ENCODE data around the gene FIGLA. TPM values are rescaled to one million over a fixed set of nuclear protein-coding genes. Genes with fewer than 3 reads are reported as not detected.

FIGLA gene
- total RNA-seq, 4 donors from 2014 or later, result not detected

GRCh38 chr2:70829916-70830315, 39.5 kb upstream of the FIGLA start:
- H3K27ac ChIP-seq, result no peak overlapping the region
- H3K9me3 ChIP-seq, result no peaks in the 10 kb centered on the region
- intact Hi-C loops (cut with DNase I), result no loop called here
- no peaks in the 10 kb centered on the region for H3K27me3 ChIP-seq
- WGBS, 2 donors, result 60 to 85% methylated on average over 1 of the region's 1 CpG
- H3K4me3 ChIP-seq (replicated peaks in 1 of 3), result no peak overlapping the region
- DNase-seq, result no peak
- no peaks in the 10 kb centered on the region for H3K36me3 ChIP-seq
- TF ChIP-seq POLR2A (IDR thresholded peaks at IDR 0.05), result no peak
- no peak for TF ChIP-seq CTCF (IDR thresholded peaks at IDR 0.05)
- H3K4me1 ChIP-seq, result no peaks in the 10 kb centered on the region

DNA sequence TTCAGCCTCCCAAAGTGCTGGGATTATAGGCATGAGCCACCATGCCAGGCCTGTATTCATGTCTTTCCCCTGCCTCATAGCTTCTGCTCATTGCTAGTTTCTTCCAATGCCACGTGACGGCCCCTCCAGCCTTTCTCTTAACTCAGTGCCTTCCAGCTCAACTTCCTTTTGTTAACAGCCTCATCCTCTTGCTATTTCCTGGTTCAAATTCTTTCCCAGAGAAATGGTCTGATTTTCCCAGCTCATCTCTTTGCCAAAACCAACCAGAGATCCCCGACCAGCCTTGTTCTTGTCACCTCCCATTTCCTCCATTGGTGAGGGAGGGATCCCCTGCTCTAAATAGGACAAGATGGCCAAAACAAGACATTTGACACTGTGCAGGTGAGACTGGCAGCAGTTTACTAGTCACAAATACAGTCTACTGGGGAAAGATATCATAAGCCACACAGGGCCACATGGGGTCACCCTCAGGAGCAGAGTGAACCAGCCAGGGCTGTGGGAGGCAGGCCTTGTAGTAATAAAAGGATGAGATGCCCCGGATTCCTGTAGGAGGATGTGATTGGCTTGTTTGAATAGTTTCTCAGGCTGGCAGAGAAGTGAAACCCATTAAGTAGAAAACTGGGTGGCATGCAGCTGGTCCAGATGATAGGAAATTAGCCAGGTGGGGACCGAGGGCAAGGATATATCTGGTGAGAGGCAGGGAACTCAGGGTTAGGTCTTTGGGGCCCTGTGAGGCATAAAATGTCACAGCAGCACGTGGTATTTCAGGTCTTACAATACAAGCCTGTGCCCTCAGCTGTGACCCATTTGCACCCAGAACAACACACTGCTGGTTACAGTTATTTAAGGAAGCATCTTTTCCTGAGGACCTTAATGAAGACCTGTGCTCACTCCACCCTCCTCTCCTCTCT, 38.7 kb upstream of the FIGLA start:
- intact Hi-C loops (cut with DNase I), result no loop called here
- Histone ChIP-seq H3K9me3 (no peaks in the 10 kb centered on the region), H3K36me3 (no peaks in the 10 kb centered on the region), H3K4me1 (no peaks in the 10 kb centered on the region), H3K27me3 (no peaks in the 10 kb centered on the region), H3K27ac (peak overlapping the region in 1 of 3 donors; percentile 23), H3K4me3 (replicated peaks in 1 of 3) (no peak overlapping the region)
- DNase-seq, result no peak
- 62 to 70% methylated on average over 6 of the region's 6 CpGs for WGBS, 2 donors
- TF ChIP-seq POLR2A (IDR thresholded peaks at IDR 0.05), result no peak
- no peak for TF ChIP-seq CTCF (IDR thresholded peaks at IDR 0.05)

- no peaks in the 10 kb centered on the region for H3K9me3 ChIP-seq
- no peak for DNase-seq
These were observed 37.7 kb upstream of the FIGLA start for GRCh38 chr2:70828115-70828514.

DNA sequence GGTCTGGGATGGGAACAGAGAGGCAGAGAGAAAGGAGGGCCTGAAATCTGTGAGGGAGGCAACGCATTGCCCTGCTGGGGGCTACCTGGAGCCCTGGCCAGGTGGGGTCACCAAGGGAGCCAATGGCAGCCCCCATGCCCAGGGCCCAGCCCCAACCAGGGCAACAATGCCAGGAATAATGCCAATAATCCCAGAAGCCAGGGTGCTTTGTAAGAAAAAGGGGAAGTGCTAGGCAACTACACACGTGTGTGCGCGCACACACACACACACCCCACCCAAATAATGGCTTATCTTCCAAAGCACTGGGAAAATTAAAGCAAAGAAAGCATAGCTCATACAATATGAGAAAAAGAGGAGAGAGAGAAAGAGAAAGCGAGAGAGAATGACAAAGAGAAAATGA, 36.9 kb upstream of the FIGLA start:
- no peak for DNase-seq
- H3K9me3 ChIP-seq, result no peaks in the 10 kb centered on the region
- no peaks in the 10 kb centered on the region for H3K36me3 ChIP-seq
- no peak overlapping the region for H3K27ac ChIP-seq
- intact Hi-C loops (cut with DNase I), result no loop called here
- 81 to 83% methylated on average over 5 of the region's 5 CpGs for WGBS, 2 donors
- TF ChIP-seq CTCF (IDR thresholded peaks at IDR 0.05), result no peak
- TF ChIP-seq POLR2A (IDR thresholded peaks at IDR 0.05), result no peak
- no peaks in the 10 kb centered on the region for H3K27me3 ChIP-seq
- no peaks in the 10 kb centered on the region for H3K4me1 ChIP-seq
- H3K4me3 ChIP-seq (replicated peaks in 1 of 3), result no peak overlapping the region

More at GRCh38 chr2:70828115-70828514, 37.7 kb upstream of the FIGLA start:
- 85 to 86% methylated on average over 5 of the region's 5 CpGs for WGBS, 2 donors
- Histone ChIP-seq H3K4me1 (no peaks in the 10 kb centered on the region), H3K27me3 (no peaks in the 10 kb centered on the region), H3K4me3 (replicated peaks in 1 of 3) (no peak overlapping the region), H3K27ac (no peak overlapping the region), H3K36me3 (no peaks in the 10 kb centered on the region)
- no peak for TF ChIP-seq POLR2A (IDR thresholded peaks at IDR 0.05)
- no peak for TF ChIP-seq CTCF (IDR thresholded peaks at IDR 0.05)
- intact Hi-C loops (cut with DNase I), result no loop called here

DNA sequence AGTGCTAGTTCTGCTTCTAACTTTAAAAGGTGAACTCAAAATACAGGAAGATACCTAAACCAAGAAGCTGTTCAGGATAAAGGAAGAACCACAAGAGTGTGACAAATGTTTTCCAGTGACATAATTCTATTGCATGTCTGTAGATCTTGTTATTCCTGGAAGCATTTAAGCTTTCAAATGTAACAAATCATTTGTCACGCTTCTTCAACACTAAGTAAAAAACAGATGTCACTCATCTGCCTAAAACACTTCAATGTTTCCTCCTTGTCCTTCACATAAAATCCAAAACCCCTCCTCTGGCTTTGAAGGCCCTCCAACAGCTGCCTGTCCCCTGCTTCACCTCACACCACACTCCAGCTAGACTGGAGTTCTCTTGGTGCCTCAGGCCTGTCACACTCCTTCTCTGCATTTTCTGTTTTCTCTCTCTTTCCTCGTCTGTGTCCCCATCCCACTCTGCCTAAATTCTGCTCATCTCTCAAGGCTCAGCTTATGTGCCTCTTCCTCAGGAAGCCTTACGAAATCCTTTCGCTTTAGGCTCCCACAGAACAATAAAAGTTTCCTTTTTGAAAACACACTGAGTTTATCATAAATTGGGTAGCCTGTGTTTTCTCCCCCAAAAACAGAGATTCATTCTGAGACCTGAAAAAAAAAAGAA, 36.4 kb upstream of the FIGLA start:
- Histone ChIP-seq H3K27me3 (no peaks in the 10 kb centered on the region), H3K4me3 (replicated peaks in 1 of 3) (no peak overlapping the region), H3K9me3 (no peaks in the 10 kb centered on the region), H3K27ac (no peak overlapping the region), H3K36me3 (no peaks in the 10 kb centered on the region), H3K4me1 (no peaks in the 10 kb centered on the region)
- intact Hi-C loops (cut with DNase I), result no loop called here
- no peak for TF ChIP-seq CTCF (IDR thresholded peaks at IDR 0.05)
- TF ChIP-seq POLR2A (IDR thresholded peaks at IDR 0.05), result no peak
- 83 to 86% methylated on average over 4 of the region's 4 CpGs for WGBS, 2 donors
- no peak for DNase-seq

Measured in thyroid gland (tissue), 4 donors.